Muscle of leg (tissue), 11 donors: Measurements from ENCODE around the gene RAP1GDS1. TPM values are rescaled to one million over a fixed set of nuclear protein-coding genes. Genes with fewer than 3 reads are reported as not detected.

Experiments
- DNase-seq: peaks from one replicate; pipeline ENCODE4 v3.0.0; 2013
- H3K27ac ChIP-seq: one replicate; pipeline ENCODE4 v1.5.1; 2013; ENCODE audit warnings: mild to moderate bottlenecking, low read length, control low read depth
- H3K27me3 ChIP-seq: one replicate; pipeline ENCODE4 v1.6.1; 2013; ENCODE audit warnings: low read length; ENCODE audit not compliant: control insufficient read depth, insufficient read depth
- H3K36me3 ChIP-seq: one replicate; pipeline ENCODE4 v1.6.1; 2013; ENCODE audit warnings: low read length; ENCODE audit not compliant: control insufficient read depth, insufficient read depth
- H3K4me1 ChIP-seq: one replicate; pipeline ENCODE4 v1.6.1; 2013; ENCODE audit warnings: low read length; ENCODE audit not compliant: control insufficient read depth, insufficient read depth
- H3K4me3 ChIP-seq: one replicate; pipeline ENCODE4 v1.5.1; 2013; ENCODE audit warnings: low read length, control low read depth
- H3K9me3 ChIP-seq: replicated peaks from 2 replicates; pipeline ENCODE4 v1.6.1; 2013; ENCODE audit warnings: low read depth, low read length; ENCODE audit not compliant: control insufficient read depth
- WGBS: methylation state at CpG from one replicate; pipeline ENCODE4 v1.1.5; 2013; ENCODE audit warnings: missing lambda C conversion rate; ENCODE audit not compliant: insufficient coverage; 5-methylcytosine and 5-hydroxymethylcytosine counted together
- polyA plus RNA-seq, 8 donors: library from polyadenylated mRNA; unstranded; fragments of 120-200 nt; gene quantifications; one replicate each; pipeline versions ENCODE4 v1.2.1 to v1.2.3, GENCODE V29; 2013; ENCODE audit warnings: inconsistent platforms in 1 of 8, low replicate concordance in 1 of 8; ENCODE audit not compliant: insufficient read length in 8 of 8, insufficient read depth in 1 of 8
- total RNA-seq: library from RNA; stranded (reverse); fragments of 120-200 nt; gene quantifications from one replicate; pipeline ENCODE4 v1.2.4, GENCODE V29; 2013

RAP1GDS1 gene
- total and polyA plus RNA-seq, 9 donors: 19.9 to 28.1 (median 23.0) TPM

- H3K27me3 ChIP-seq: no peaks in the 10 kb centered on the region
- no CpG with 5 or more reads among the region's 1 CpG for WGBS
- no peaks in the 10 kb centered on the region for H3K4me1 ChIP-seq
- no peaks in the 10 kb centered on the region for H3K9me3 ChIP-seq
- no peak overlapping the region for H3K27ac ChIP-seq
- no peaks in the 10 kb centered on the region for H3K36me3 ChIP-seq
- H3K4me3 ChIP-seq: no peak overlapping the region
- DNase-seq: no peak
Observed at GRCh38 chr4:98377559-98377958, 116.4 kb downstream of the RAP1GDS1 start.

DNA sequence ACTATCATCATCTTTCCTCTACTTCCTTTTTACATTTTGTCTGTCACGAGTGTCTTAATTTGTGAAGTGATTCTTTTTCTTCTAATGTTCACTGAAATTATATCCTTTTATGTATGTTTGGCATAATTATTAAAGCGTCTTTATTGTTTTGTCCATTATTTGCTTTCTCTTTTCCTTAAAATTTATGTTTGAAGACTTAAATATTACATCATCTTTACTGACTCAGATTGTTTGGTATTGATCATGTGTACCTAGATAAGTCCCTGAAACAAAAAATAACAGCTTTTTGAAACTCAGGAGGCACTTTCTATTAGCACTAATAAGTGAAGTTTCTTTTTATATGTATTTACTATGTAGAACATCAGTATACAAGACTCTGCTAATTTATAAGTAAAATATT lies 120.1 kb downstream of the RAP1GDS1 start:
- DNase-seq: no peak
- WGBS: no CpG with 5 or more reads among the region's 2 CpGs
- no peaks in the 10 kb centered on the region for H3K27me3 ChIP-seq
- H3K4me3 ChIP-seq: no peak overlapping the region
- no peak overlapping the region for H3K27ac ChIP-seq
- no peaks in the 10 kb centered on the region for H3K4me1 ChIP-seq
- H3K36me3 ChIP-seq: no peaks in the 10 kb centered on the region
- no peaks in the 10 kb centered on the region for H3K9me3 ChIP-seq

DNA sequence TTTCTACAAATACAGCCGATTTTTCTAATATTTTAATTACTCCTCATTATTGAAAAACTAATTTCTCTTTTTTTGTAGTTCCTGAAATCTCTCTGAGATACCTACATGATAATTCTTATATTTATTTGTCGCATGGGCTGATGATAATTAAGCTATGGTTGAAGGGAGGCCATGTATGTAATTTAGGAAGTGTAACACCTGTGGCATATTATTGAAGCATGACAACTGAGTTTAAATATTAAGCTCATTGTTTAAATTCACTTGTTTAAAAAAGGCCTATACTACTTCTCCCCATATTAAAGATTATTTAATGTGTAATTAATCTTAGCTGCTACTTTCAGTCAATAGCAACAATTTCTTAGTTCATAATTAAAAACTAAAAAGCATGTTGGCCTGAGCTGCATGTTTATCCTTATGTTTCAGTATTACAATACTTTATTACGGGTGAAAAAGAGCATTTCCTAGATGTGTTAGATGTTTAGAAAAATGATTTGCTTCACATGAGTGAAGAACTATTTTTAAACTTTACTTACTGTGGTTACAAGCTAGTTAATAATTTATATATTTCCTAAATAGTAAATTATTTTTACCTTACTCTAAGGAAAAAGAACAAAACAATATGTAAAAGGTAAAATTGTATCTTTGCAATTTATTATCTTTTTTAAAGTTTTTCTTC lies 122.4 kb downstream of the RAP1GDS1 start:
- no CpG with 5 or more reads among the region's 3 CpGs for WGBS
- Histone ChIP-seq H3K4me1 (no peaks in the 10 kb centered on the region), H3K9me3 (no peaks in the 10 kb centered on the region), H3K36me3 (no peaks in the 10 kb centered on the region), H3K27ac (no peak overlapping the region), H3K4me3 (no peak overlapping the region), H3K27me3 (no peaks in the 10 kb centered on the region)
- no peak for DNase-seq

DNA sequence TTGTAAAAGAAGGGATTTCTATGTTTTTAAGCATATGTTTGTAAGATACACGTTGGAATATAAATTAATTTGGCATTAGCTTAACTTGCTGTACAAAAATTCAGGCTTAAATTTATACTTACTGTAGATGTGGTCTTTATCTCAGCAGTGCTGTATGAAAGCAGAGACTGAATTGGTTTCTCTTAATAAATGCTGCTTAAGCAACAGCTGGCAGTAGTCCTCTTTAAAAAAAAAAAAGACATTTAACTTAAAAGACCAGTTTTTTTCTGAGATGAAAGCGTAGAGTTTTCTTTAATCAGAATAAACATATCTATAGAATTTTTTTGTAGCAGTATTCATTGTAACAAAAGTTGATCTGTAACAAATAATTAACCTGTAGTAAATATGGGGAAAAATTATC lies 124.6 kb downstream of the RAP1GDS1 start:
- DNase-seq: peak; percentile 1
- no peak overlapping the region for H3K27ac ChIP-seq
- WGBS: no CpG with 5 or more reads among the region's 2 CpGs
- no peaks in the 10 kb centered on the region for H3K27me3 ChIP-seq
- H3K4me1 ChIP-seq: no peaks in the 10 kb centered on the region
- no peaks in the 10 kb centered on the region for H3K9me3 ChIP-seq
- H3K36me3 ChIP-seq: no peaks in the 10 kb centered on the region
- no peak overlapping the region for H3K4me3 ChIP-seq

DNA sequence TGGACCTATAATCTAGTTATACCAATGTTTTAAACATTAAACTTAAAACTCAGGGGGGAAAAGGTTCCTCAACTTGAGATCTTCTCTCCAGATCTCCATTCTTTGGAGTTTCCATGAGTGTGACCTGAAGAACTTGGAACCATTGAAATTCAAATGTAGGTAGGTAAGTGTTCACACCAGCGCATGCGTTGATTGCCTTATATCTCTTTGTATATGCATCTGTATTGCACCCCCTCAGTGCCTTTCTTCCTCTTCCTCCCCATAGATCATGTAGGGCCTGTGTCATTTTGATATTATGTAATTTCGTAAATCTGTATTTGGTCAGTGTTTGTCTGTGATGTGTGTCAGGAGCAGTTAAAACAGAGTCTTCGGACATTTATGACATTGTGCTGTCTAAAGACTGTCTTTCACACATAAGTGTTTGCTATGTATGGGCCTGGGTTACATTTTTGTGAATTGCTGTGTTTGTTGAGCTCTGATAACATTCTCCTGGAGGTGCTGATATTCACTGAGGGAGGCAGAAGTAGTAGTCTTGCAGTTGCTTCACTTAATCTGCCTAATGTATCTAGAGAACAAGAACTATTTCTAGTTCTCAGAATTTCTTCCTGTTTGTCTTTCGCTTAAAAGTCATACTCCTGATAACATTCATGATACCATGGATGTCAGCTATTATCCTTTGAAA lies 126.3 kb downstream of the RAP1GDS1 start:
- no peaks in the 10 kb centered on the region for H3K36me3 ChIP-seq
- no peaks in the 10 kb centered on the region for H3K9me3 ChIP-seq
- DNase-seq: no peak
- WGBS: no CpG with 5 or more reads among the region's 5 CpGs
- H3K4me3 ChIP-seq: no peak overlapping the region
- no peaks in the 10 kb centered on the region for H3K4me1 ChIP-seq
- H3K27me3 ChIP-seq: no peaks in the 10 kb centered on the region
- H3K27ac ChIP-seq: no peak overlapping the region

GRCh38 chr4:98394134-98394533 lies 132.9 kb downstream of the RAP1GDS1 start:
- H3K9me3 ChIP-seq: no peaks in the 10 kb centered on the region
- DNase-seq: no peak
- H3K4me1 ChIP-seq: no peaks in the 10 kb centered on the region
- WGBS: no CpG with 5 or more reads among the region's 1 CpG
- H3K27me3 ChIP-seq: no peaks in the 10 kb centered on the region
- H3K27ac ChIP-seq: no peak overlapping the region
- no peak overlapping the region for H3K4me3 ChIP-seq
- H3K36me3 ChIP-seq: peaks cover 4% of the 10 kb centered on the region

- H3K4me3 ChIP-seq: no peak overlapping the region
- H3K27me3 ChIP-seq: no peaks in the 10 kb centered on the region
- no peaks in the 10 kb centered on the region for H3K4me1 ChIP-seq
- DNase-seq: no peak
- H3K27ac ChIP-seq: no peak overlapping the region
- H3K9me3 ChIP-seq: no peaks in the 10 kb centered on the region
- peaks cover 4% of the 10 kb centered on the region for H3K36me3 ChIP-seq
- WGBS: 100% methylated on average over 1 of the region's 1 CpG
Observed at GRCh38 chr4:98399915-98400314, 138.7 kb downstream of the RAP1GDS1 start.

DNA sequence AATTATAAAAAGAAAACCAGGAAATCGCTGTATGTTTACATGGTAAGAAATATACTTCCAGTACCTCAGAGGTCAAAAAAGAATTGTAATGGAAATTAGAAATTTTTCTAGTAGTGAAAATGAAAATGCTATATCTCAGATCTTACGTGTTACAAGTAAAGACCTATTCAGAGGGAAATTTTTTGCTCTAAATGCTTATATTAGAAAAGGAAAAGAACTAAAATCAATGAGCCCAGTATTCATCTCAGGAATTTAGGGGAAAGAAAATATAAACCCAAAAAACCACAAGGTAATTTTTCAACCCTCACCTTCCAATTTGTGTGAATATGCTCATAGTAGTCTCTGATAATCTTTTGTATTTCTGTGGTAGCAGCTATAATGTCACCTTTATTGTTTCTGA lies 145.6 kb downstream of the RAP1GDS1 start:
- no peaks in the 10 kb centered on the region for H3K4me1 ChIP-seq
- no peak for DNase-seq
- H3K36me3 ChIP-seq: peaks cover 2% of the 10 kb centered on the region
- no CpG with 5 or more reads among the region's 2 CpGs for WGBS
- no peaks in the 10 kb centered on the region for H3K27me3 ChIP-seq
- H3K27ac ChIP-seq: no peak overlapping the region
- no peak overlapping the region for H3K4me3 ChIP-seq
- no peaks in the 10 kb centered on the region for H3K9me3 ChIP-seq

GRCh38 chr4:98411731-98412130 lies 150.5 kb downstream of the RAP1GDS1 start:
- Histone ChIP-seq H3K9me3 (peaks cover 8% of the 10 kb centered on the region), H3K36me3 (peaks cover 7% of the 10 kb centered on the region), H3K4me1 (no peaks in the 10 kb centered on the region), H3K27ac (no peak overlapping the region), H3K4me3 (no peak overlapping the region), H3K27me3 (no peaks in the 10 kb centered on the region)
- no peak for DNase-seq
- WGBS: no CpG with 5 or more reads among the region's 2 CpGs

DNA sequence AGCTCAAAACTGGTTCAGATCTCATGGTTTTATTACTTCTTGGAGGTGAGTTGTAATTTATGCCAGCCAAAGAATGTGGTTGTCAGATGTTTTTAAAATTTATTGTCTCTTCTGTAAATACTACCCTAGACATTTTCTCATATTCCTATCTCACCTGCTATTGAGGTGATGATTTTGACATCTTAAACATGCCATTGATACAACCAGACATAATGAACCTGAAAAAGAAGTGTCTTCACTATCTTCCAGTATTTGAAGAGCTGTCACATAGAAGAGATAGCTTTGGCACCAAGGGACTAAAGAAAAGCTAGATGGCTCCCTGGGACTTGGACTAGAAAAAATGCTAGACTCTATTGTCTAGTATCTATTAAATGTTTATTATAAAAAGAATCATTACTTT lies 155.7 kb downstream of the RAP1GDS1 start:
- H3K27me3 ChIP-seq: no peaks in the 10 kb centered on the region
- peaks cover 10% of the 10 kb centered on the region for H3K36me3 ChIP-seq
- H3K4me1 ChIP-seq: no peaks in the 10 kb centered on the region
- H3K27ac ChIP-seq: no peak overlapping the region
- no peak overlapping the region for H3K4me3 ChIP-seq
- peaks cover 8% of the 10 kb centered on the region for H3K9me3 ChIP-seq
- no peak for DNase-seq
